IMR-90 (cell line): Measurements from ENCODE around the gene SRCAP.

Experiments
- BHLHE40 ChIP-seq: fragments of 150-350 bp; IDR thresholded peaks from 2 replicates; pipeline ENCODE4 v1.6.1; 2016; ENCODE audit warnings: mild to moderate bottlenecking, low read depth, low read length
- MAFK ChIP-seq: IDR thresholded peaks from 2 replicates; pipeline ENCODE4 v1.6.1; 2012; ENCODE audit warnings: low read depth, low read length, improper control_type of control experiment
- POLR2A ChIP-seq: IDR thresholded peaks from 2 replicates; pipeline ENCODE4 v1.6.1; 2012; ENCODE audit warnings: mild to moderate bottlenecking, low read depth, low read length
- TF ChIP-seq, protein P1 (sequence below): conservative IDR thresholded peaks from 2 replicates; pipeline ENCODE4 v1.5.1; 2012; ENCODE audit warnings: mild to moderate bottlenecking, low read depth, low read length, improper control_type of control experiment

DNA sequence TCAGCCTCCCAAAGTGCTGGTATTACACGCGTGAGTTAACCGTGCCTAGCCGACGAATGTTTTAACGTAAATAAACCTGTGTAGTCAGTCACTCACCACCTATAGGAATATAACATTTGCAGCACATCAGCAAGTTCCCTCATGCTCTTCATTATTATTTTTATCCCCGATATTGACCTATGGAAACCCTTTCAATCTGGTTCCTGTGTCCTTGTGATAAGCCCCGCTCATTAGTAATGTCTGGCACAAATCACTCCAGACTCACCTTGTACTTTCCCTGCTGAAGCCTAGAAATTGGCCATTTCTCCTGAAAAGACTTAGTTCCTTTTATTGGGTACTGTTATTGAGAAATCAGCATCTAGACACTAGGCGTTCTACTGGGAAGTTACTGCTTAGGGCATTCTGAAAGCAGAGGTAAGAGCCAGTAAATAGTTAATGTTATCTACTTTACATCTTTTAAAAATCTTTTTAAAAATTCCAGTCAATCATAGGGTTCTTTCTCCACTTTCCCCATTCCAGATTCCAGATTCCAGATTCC, 47.7 kb downstream of the SRCAP start:
- TF ChIP-seq, protein P1, sequence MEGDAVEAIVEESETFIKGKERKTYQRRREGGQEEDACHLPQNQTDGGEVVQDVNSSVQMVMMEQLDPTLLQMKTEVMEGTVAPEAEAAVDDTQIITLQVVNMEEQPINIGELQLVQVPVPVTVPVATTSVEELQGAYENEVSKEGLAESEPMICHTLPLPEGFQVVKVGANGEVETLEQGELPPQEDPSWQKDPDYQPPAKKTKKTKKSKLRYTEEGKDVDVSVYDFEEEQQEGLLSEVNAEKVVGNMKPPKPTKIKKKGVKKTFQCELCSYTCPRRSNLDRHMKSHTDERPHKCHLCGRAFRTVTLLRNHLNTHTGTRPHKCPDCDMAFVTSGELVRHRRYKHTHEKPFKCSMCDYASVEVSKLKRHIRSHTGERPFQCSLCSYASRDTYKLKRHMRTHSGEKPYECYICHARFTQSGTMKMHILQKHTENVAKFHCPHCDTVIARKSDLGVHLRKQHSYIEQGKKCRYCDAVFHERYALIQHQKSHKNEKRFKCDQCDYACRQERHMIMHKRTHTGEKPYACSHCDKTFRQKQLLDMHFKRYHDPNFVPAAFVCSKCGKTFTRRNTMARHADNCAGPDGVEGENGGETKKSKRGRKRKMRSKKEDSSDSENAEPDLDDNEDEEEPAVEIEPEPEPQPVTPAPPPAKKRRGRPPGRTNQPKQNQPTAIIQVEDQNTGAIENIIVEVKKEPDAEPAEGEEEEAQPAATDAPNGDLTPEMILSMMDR = no peak
- no peak for TF ChIP-seq BHLHE40
- TF ChIP-seq MAFK = no peak
- TF ChIP-seq POLR2A = no peak
